OCI-LY7 (cell line): ENCODE results near the gene PFKFB3.

Source experiments
- CTCF ChIP-seq: fragments of 200-600 bp; sonication (generic); conservative IDR thresholded peaks from 2 replicates; pipeline ENCODE4 v1.5.1; 2014; ENCODE audit warnings: mild to moderate bottlenecking, antibody characterized with exemption, low read length, moderate library complexity, mixed read lengths
- EZH2phosphoT487 ChIP-seq: fragments of 200-600 bp; sonication (generic); IDR thresholded peaks from 2 replicates; pipeline ENCODE4 v1.6.1; 2018; ENCODE audit warnings: low read depth, borderline replicate concordance, mild to moderate bottlenecking, mixed run types, antibody characterized with exemption, low read length, moderate library complexity, mixed read lengths

- TF ChIP-seq CTCF = no peak
- no peak for TF ChIP-seq EZH2phosphoT487
Observed at GRCh38 chr10:6229290-6229689, 26.6 kb downstream of the PFKFB3 start.
